Right lobe of liver (tissue), 4 donors: Measurements from ENCODE around the gene BABAM1.

ENCODE experiments used
- POLR2A ChIP-seq: fragments of 450-650 bp; IDR thresholded peaks from one replicate; pipeline ENCODE4 v1.6.1; 2017; ENCODE audit warnings: antibody characterized with exemption, mild to moderate bottlenecking
- TF ChIP-seq, protein P1 (sequence below), 4 donors: fragments of 200-600 bp in 3 of 4; fragments of 450-650 bp in 1 of 4; IDR thresholded peaks; one replicate each; pipeline versions ENCODE4 v1.5.1 to v1.8.0; 2016 to 2022; ENCODE audit warnings: antibody characterized with exemption in 4 of 4, mild to moderate bottlenecking in 2 of 4
- donor health status: DM: no; HTN: no; CAD: no.
- donor health status: DM: no; HTN: no; CAD: no.
- donor health status: DM: no; HTN: yes; CAD: no.

DNA sequence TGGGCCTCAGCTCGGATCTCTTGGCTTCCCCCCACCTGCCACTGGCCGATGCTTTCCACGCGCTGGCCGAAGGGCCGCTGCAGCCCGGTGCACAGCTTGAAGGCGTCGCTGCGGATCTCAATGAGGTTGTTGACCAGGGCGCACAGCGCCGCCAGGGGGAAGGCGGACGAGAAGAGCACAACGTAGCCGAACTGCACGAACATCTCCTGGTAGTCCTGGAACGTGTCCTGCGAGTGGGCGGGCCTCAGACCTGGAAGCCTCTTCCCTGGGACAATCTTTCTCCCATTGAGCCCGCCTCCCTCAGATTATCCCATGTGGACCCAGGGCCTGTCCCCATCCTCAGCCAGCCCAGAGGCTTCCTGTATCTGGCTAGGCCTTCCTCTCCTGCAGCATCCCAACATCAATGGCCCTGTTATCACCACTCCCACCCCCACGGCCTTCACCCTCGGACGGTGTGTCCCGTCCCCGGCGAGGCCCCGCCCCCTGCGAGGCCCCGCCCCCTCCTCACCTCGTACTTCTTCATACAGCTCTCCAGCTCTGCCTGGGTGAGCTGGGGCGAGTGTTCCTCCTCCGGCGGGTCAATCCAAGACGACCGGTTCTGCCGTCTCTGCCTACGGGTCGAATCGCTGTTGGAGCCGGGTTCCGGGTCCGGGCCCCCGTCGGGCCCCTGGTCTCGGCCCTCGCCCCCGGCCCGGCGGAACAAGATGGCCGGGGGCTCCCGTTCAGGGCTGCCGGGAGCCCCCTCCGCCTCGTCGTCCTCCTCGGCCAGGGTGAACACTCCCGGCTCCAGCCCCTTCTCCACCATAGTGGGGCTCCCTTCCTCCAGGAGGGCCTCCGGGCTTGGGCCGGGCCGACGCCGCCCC lies 60.6 kb downstream of the BABAM1 start:
- TF ChIP-seq, protein P1, sequence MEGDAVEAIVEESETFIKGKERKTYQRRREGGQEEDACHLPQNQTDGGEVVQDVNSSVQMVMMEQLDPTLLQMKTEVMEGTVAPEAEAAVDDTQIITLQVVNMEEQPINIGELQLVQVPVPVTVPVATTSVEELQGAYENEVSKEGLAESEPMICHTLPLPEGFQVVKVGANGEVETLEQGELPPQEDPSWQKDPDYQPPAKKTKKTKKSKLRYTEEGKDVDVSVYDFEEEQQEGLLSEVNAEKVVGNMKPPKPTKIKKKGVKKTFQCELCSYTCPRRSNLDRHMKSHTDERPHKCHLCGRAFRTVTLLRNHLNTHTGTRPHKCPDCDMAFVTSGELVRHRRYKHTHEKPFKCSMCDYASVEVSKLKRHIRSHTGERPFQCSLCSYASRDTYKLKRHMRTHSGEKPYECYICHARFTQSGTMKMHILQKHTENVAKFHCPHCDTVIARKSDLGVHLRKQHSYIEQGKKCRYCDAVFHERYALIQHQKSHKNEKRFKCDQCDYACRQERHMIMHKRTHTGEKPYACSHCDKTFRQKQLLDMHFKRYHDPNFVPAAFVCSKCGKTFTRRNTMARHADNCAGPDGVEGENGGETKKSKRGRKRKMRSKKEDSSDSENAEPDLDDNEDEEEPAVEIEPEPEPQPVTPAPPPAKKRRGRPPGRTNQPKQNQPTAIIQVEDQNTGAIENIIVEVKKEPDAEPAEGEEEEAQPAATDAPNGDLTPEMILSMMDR (IDR thresholded peaks at IDR 0.05) = peak in 2 of 4 donors; percentile 7 to 11
- TF ChIP-seq POLR2A = no peak
